ENCODE data around the gene HOATZ.

DNA sequence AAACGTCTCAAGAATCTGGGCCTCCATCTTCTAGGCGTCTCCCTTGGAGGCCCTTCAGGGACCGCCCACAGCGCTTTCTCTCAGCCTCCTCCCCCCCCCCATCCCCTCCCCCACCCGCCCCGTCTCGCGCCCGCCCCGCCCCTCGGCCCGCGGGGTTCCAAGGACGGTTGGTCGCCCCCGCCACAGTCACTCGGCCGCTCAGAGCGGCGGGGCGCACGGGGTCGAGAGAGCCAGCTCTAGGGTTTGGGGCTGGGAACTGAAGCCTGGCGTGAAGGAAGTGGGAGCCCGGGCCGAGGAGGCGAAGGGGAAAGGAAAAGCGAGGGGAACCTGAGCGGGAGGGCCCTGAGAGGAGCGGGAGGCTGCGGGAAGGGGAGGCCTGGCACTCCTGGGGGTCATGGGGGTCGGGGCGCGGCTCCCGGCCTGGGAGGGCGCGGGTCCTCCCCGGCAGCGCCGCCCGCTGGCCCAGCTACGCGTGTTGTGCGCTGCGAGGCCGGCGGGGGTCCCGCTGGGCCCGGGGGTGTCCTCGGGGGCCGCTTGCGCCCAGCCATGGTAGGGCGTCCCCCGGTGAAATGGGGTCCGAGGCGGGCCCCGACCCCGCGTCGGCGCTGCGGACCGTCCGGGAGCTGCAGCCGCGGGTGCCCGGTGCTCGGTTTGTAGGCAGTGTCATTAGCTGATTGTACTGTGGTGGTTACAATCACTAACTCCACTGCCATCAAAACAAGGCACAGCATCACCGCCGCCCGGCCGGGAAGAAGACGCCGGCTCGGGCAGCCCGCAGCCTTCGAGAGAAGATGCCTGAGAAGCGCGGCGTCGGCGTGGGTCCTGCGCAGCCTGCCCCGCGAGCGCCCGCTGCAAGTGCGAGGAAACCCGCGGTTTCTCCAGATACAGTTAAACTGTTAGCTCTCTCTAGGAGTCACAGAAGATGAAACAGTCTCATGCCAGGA is 2.0 kb upstream of the HOATZ start, which contains the start of gene BTG4:
- TF ChIP-seq, protein P1, sequence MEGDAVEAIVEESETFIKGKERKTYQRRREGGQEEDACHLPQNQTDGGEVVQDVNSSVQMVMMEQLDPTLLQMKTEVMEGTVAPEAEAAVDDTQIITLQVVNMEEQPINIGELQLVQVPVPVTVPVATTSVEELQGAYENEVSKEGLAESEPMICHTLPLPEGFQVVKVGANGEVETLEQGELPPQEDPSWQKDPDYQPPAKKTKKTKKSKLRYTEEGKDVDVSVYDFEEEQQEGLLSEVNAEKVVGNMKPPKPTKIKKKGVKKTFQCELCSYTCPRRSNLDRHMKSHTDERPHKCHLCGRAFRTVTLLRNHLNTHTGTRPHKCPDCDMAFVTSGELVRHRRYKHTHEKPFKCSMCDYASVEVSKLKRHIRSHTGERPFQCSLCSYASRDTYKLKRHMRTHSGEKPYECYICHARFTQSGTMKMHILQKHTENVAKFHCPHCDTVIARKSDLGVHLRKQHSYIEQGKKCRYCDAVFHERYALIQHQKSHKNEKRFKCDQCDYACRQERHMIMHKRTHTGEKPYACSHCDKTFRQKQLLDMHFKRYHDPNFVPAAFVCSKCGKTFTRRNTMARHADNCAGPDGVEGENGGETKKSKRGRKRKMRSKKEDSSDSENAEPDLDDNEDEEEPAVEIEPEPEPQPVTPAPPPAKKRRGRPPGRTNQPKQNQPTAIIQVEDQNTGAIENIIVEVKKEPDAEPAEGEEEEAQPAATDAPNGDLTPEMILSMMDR (IDR thresholded peaks at IDR 0.05; ENCODE audit: extremely low read depth in 1 of 2, insufficient read depth in 1 of 2, low read depth in 1 of 2, low read length in 2 of 2): peak in 1 of 2 donors; percentile 5
- TF ChIP-seq POLR2A (IDR thresholded peaks at IDR 0.05; ENCODE audit: low read depth, low read length) (no peak), GATA2 (IDR thresholded peaks at IDR 0.05; ENCODE audit: insufficient read depth, insufficient read length, low read depth, low read length) (no peak), EZH2 (IDR thresholded peaks at IDR 0.05; ENCODE audit: borderline replicate concordance, low read depth, low read length, severe bottlenecking) (peak; percentile 94), POLR2AphosphoS5 (IDR thresholded peaks at IDR 0.05; ENCODE audit: insufficient read depth, low read depth, low read length) (no peak), JUN (IDR thresholded peaks at IDR 0.05; ENCODE audit: borderline replicate concordance, insufficient read depth, insufficient read length, low read depth) (no peak), MYC (IDR thresholded peaks at IDR 0.05; ENCODE audit: low read depth, low read length) (no peak), FOS (IDR thresholded peaks at IDR 0.05; ENCODE audit: borderline replicate concordance, insufficient read depth, low read length) (no peak)
- TF ChIP-seq, protein P2, sequence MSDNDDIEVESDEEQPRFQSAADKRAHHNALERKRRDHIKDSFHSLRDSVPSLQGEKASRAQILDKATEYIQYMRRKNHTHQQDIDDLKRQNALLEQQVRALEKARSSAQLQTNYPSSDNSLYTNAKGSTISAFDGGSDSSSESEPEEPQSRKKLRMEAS (IDR thresholded peaks at IDR 0.05; ENCODE audit: insufficient read depth, insufficient read length): no peak
